Osteoblast (primary cell): Measurements from ENCODE around the gene SMO. TPM values are rescaled to one million over a fixed set of nuclear protein-coding genes. Genes with fewer than 3 reads are reported as not detected.

ENCODE experiments used
- DNase-seq: peaks from one replicate; pipeline ENCODE4 v3.0.0; 2011; ENCODE audit warnings: low spot score, mixed read lengths; ENCODE audit not compliant: insufficient read length; ENCODE audit errors: missing footprints
- H2AFZ ChIP-seq: 2 replicates; pipeline ENCODE4 v1.6.0; 2011; ENCODE audit warnings: mild to moderate bottlenecking, low read length
- H3K27ac ChIP-seq: 2 replicates; pipeline ENCODE4 v1.5.1; 2011; ENCODE audit warnings: mild to moderate bottlenecking, low read depth, low read length, moderate library complexity
- H3K27me3 ChIP-seq: 2 replicates; pipeline ENCODE4 v1.6.0; 2012; ENCODE audit warnings: mild to moderate bottlenecking, control low read depth, inconsistent platforms, low read length, moderate library complexity; ENCODE audit not compliant: insufficient read depth
- H3K36me3 ChIP-seq: 2 replicates; pipeline ENCODE4 v1.5.1; 2011; ENCODE audit warnings: mild to moderate bottlenecking, low read length, control low read depth, moderate library complexity; ENCODE audit not compliant: insufficient read depth
- H3K4me1 ChIP-seq: 2 replicates; pipeline ENCODE4 v1.5.1; 2011; ENCODE audit warnings: mild to moderate bottlenecking, low read length, control low read depth, moderate library complexity; ENCODE audit not compliant: insufficient read depth
- H3K4me2 ChIP-seq: 2 replicates; pipeline ENCODE4 v1.6.0; 2011; ENCODE audit warnings: mild to moderate bottlenecking, low read length; ENCODE audit not compliant: insufficient read depth
- H3K4me3 ChIP-seq: fragments of 200-600 bp; sonication (generic); 3 replicates; pipeline ENCODE4 v1.5.1; 2012; ENCODE audit warnings: mild to moderate bottlenecking, low read length, inconsistent platforms; ENCODE audit not compliant: insufficient read depth
- H3K79me2 ChIP-seq: 2 replicates; pipeline ENCODE4 v1.6.0; 2012; ENCODE audit warnings: mild to moderate bottlenecking, low read length, control low read depth, inconsistent platforms; ENCODE audit not compliant: insufficient read depth
- H3K9me3 ChIP-seq: 2 replicates; pipeline ENCODE4 v1.5.1; 2011; ENCODE audit warnings: low read depth, low read length, control low read depth
- H4K20me1 ChIP-seq: 2 replicates; pipeline ENCODE4 v1.6.0; 2012; ENCODE audit warnings: mild to moderate bottlenecking, low read length, control low read depth; ENCODE audit not compliant: insufficient read depth
- CTCF ChIP-seq: IDR thresholded peaks from 2 replicates; pipeline ENCODE4 v1.5.1; 2011; ENCODE audit warnings: mild to moderate bottlenecking, low read depth, low read length, moderate library complexity; ENCODE audit errors: extremely low read depth
- total RNA-seq: library from RNA; depleted of rRNA; stranded (reverse); fragments of >200 nt; gene quantifications from 2 replicates; pipeline ENCODE4 v1.2.3, GENCODE V29; 2012

SMO gene
- total RNA-seq, 1 donor = 19.9 TPM

- peak overlapping the region; percentile 82 for H3K4me2 ChIP-seq
- H3K36me3 ChIP-seq = no peaks in the 10 kb centered on the region
- peak overlapping the region; percentile 61 for H3K4me3 ChIP-seq
- peaks cover 7% of the 10 kb centered on the region for H3K4me1 ChIP-seq
- H3K27ac ChIP-seq = no peak overlapping the region
- peaks cover 59% of the 10 kb centered on the region for H3K27me3 ChIP-seq
- H4K20me1 ChIP-seq = no peaks in the 10 kb centered on the region
- no peaks in the 10 kb centered on the region for H3K9me3 ChIP-seq
- no peaks in the 10 kb centered on the region for H3K79me2 ChIP-seq
- TF ChIP-seq CTCF = no peak
- H2AFZ ChIP-seq = no peak overlapping the region
- DNase-seq = no peak
Observed at GRCh38 chr7:129144834-129145668, 43.4 kb upstream of the SMO start.

- DNase-seq = peak; percentile 73
- Histone ChIP-seq H3K9me3 (no peaks in the 10 kb centered on the region), H3K79me2 (no peaks in the 10 kb centered on the region), H3K36me3 (no peaks in the 10 kb centered on the region), H3K4me2 (no peak overlapping the region), H3K4me3 (no peak overlapping the region), H3K4me1 (peaks cover 7% of the 10 kb centered on the region), H3K27ac (no peak overlapping the region), H2AFZ (no peak overlapping the region), H4K20me1 (no peaks in the 10 kb centered on the region), H3K27me3 (peaks cover 72% of the 10 kb centered on the region)
- no peak for TF ChIP-seq CTCF
Observed at GRCh38 chr7:129146237-129146979, 42.0 kb upstream of the SMO start.

- no peak for TF ChIP-seq CTCF
- H3K27me3 ChIP-seq = peaks cover 75% of the 10 kb centered on the region
- H4K20me1 ChIP-seq = no peaks in the 10 kb centered on the region
- no peak overlapping the region for H3K4me3 ChIP-seq
- no peak overlapping the region for H2AFZ ChIP-seq
- H3K4me1 ChIP-seq = peaks cover 7% of the 10 kb centered on the region
- no peaks in the 10 kb centered on the region for H3K79me2 ChIP-seq
- H3K27ac ChIP-seq = no peak overlapping the region
- no peak for DNase-seq
- H3K36me3 ChIP-seq = no peaks in the 10 kb centered on the region
- H3K4me2 ChIP-seq = no peak overlapping the region
- H3K9me3 ChIP-seq = no peaks in the 10 kb centered on the region
Observed at GRCh38 chr7:129147731-129148130, 40.7 kb upstream of the SMO start.

GRCh38 chr7:129149511-129149910 lies 38.9 kb upstream of the SMO start:
- H3K4me1 ChIP-seq = peaks cover 3% of the 10 kb centered on the region
- no peak overlapping the region for H2AFZ ChIP-seq
- H3K27ac ChIP-seq = no peak overlapping the region
- H4K20me1 ChIP-seq = no peaks in the 10 kb centered on the region
- no peaks in the 10 kb centered on the region for H3K9me3 ChIP-seq
- H3K4me3 ChIP-seq = no peak overlapping the region
- H3K79me2 ChIP-seq = no peaks in the 10 kb centered on the region
- no peak for TF ChIP-seq CTCF
- no peak for DNase-seq
- H3K36me3 ChIP-seq = no peaks in the 10 kb centered on the region
- H3K27me3 ChIP-seq = peaks cover 64% of the 10 kb centered on the region
- H3K4me2 ChIP-seq = no peak overlapping the region
